GM12878 (cell line): ENCODE data around the gene TBC1D2B. TPM values are rescaled to one million over a fixed set of nuclear protein-coding genes. Genes with fewer than 3 reads are reported as not detected.

Experiments used
- ATAC-seq: fragments of 200-7000 bp; cut with Tn5 transposase; 3 replicates; pipeline ENCODE4 v1.9.1; 2020; ENCODE audit warnings: mild to moderate bottlenecking, moderate library complexity
- BruUV-seq: library from RNA; stranded (reverse); fragments of 400-500 nt; replicated peaks from 2 replicates; lab custom pipeline; 2021; lab: Mats Ljungman, UMichigan
- CTCF ChIA-PET: fragments of 300-600 bp; sonication (Branson Sonifier 250); formaldehyde crosslinking; extraction: SDS; loops from one replicate; lab custom pipeline; 2021; ENCODE audit warnings: inconsistent platforms; lab: Yijun Ruan, JAX
- POLR2A ChIA-PET: fragments of 350-600 bp; formaldehyde crosslinking; extraction: SDS; loops from one replicate; lab custom pipeline; 2021; ENCODE audit warnings: inconsistent platforms; lab: Charles Lee
- RAD21 ChIA-PET: fragments of 300-600 bp; sonication (Branson Sonifier 250); formaldehyde crosslinking; loops from one replicate; lab custom pipeline; 2023; ENCODE audit warnings: antibody characterized with exemption; ENCODE audit not compliant: unreplicated experiment; lab: Charles Lee
- SMC1A ChIA-PET: fragments of 300-600 bp; sonication (Branson Sonifier 250); formaldehyde crosslinking; loops from one replicate; lab custom pipeline; 2023; ENCODE audit not compliant: unreplicated experiment, uncharacterized antibody; lab: Charles Lee
- DNase-seq: peaks from one replicate; pipeline ENCODE4 v3.0.0-alpha.2; 2011; ENCODE audit warnings: low read depth, low spot score
- FAIRE-seq: peaks from 3 replicates; lab custom pipeline; 2011; peaks lifted over from hg19 to GRCh38; lab: Jason Lieb, UNC
- H2AFZ ChIP-seq: 2 replicates; pipeline ENCODE4 v1.6.0; 2011; ENCODE audit warnings: low read depth, low read length, control low read depth; ENCODE audit not compliant: control insufficient read depth
- H3K27ac ChIP-seq: 2 replicates; pipeline ENCODE4 v1.5.1; 2011; ENCODE audit warnings: control low read depth; ENCODE audit not compliant: control insufficient read depth, insufficient read depth
- H3K27me3 ChIP-seq, 2 experiments: replicated peaks in 1 of 2; 2 replicates each; pipeline versions ENCODE4 v1.6.0 to v1.6.1; 2011; ENCODE audit warnings: low read length in 1 of 2; ENCODE audit not compliant: control insufficient read depth in 2 of 2, insufficient read depth in 2 of 2
- H3K36me3 ChIP-seq, 2 experiments: 2 replicates each; pipeline ENCODE4 v1.5.1; 2011; ENCODE audit warnings: low read length in 1 of 2; ENCODE audit not compliant: control insufficient read depth in 2 of 2, insufficient read depth in 2 of 2
- H3K4me1 ChIP-seq: 2 replicates; pipeline ENCODE4 v1.6.1; 2011; ENCODE audit warnings: mild to moderate bottlenecking, low read length, moderate library complexity, mixed read lengths; ENCODE audit not compliant: control insufficient read depth, insufficient read depth
- H3K4me2 ChIP-seq: 2 replicates; pipeline ENCODE4 v1.6.0; 2011; ENCODE audit warnings: control low read depth; ENCODE audit not compliant: control insufficient read depth, insufficient read depth
- H3K4me3 ChIP-seq: fragments of 200-600 bp; sonication (generic); 2 replicates; pipeline ENCODE4 v1.5.1; 2016
- H3K79me2 ChIP-seq: 2 replicates; pipeline ENCODE4 v1.6.0; 2011; ENCODE audit warnings: low read length; ENCODE audit not compliant: control insufficient read depth, insufficient read depth
- H3K9ac ChIP-seq: 2 replicates; pipeline ENCODE4 v1.8.0; 2011; ENCODE audit warnings: low read length, control low read depth, mixed read lengths; ENCODE audit not compliant: control insufficient read depth, insufficient read depth
- H3K9me3 ChIP-seq: replicated peaks from 3 replicates; pipeline ENCODE4 v1.5.1; 2011; ENCODE audit warnings: mild to moderate bottlenecking, low read length; ENCODE audit not compliant: control insufficient read depth, insufficient read depth
- H4K20me1 ChIP-seq: 2 replicates; pipeline ENCODE4 v1.6.0; 2011; ENCODE audit not compliant: control insufficient read depth, insufficient read depth
- CHD2 ChIP-seq: IDR thresholded peaks from 2 replicates; pipeline ENCODE4 v1.6.1; 2011; ENCODE audit warnings: low read depth, low read length, improper control_type of control experiment, borderline replicate concordance
- EGR1 ChIP-seq, 2 experiments: IDR thresholded peaks; 1 replicate in 1 of 2; 2 replicates in 1 of 2; pipeline ENCODE4 v1.6.1; 2011 to 2012; ENCODE audit warnings: low read depth in 2 of 2, low read length in 2 of 2, borderline replicate concordance in 1 of 2, mild to moderate bottlenecking in 1 of 2, moderate library complexity in 1 of 2
- ETV6 ChIP-seq, 2 experiments: fragments of 450-650 bp in 1 of 2; IDR thresholded peaks in 1 of 2; conservative IDR thresholded peaks in 1 of 2; 2 replicates each; pipeline ENCODE4 v1.6.1; 2014; ENCODE audit warnings: antibody characterized with exemption in 1 of 2, borderline replicate concordance in 1 of 2, low read depth in 1 of 2, mild to moderate bottlenecking in 1 of 2, moderate library complexity in 1 of 2
- HDAC2 ChIP-seq: fragments of 200-600 bp; sonication (generic); IDR thresholded peaks from 2 replicates; pipeline ENCODE4 v1.6.1; 2017
- LARP7 ChIP-seq: fragments of 450-650 bp; IDR thresholded peaks from 2 replicates; pipeline ENCODE4 v1.6.1; 2017; ENCODE audit warnings: mild to moderate bottlenecking
- MYB ChIP-seq: fragments of 150-350 bp; IDR thresholded peaks from 2 replicates; pipeline ENCODE4 v1.6.1; 2014; ENCODE audit warnings: mild to moderate bottlenecking, low read depth, low read length, borderline replicate concordance
- NFIC ChIP-seq: IDR thresholded peaks from 2 replicates; pipeline ENCODE4 v1.6.1; 2012; ENCODE audit warnings: low read depth, mild to moderate bottlenecking, inconsistent platforms, low read length, moderate library complexity
- NRF1 ChIP-seq: conservative IDR thresholded peaks from 2 replicates; pipeline ENCODE4 v1.6.1; 2011; ENCODE audit warnings: mild to moderate bottlenecking, low read depth, low read length, improper control_type of control experiment
- PAX5 ChIP-seq: IDR thresholded peaks from 2 replicates; pipeline ENCODE4 v1.6.1; 2011; ENCODE audit warnings: low read depth, low read length, borderline replicate concordance
- POLR2A ChIP-seq: IDR thresholded peaks from 2 replicates; pipeline ENCODE4 v1.6.1; 2011; ENCODE audit warnings: low read depth, mild to moderate bottlenecking, low read length
- POLR2AphosphoS2 ChIP-seq: IDR thresholded peaks from 2 replicates; pipeline ENCODE4 v1.6.1; 2011; ENCODE audit warnings: low read depth, mild to moderate bottlenecking, low read length, improper control_type of control experiment, moderate library complexity
- POLR2AphosphoS5 ChIP-seq: IDR thresholded peaks from 2 replicates; pipeline ENCODE4 v1.6.1; 2011; ENCODE audit warnings: mild to moderate bottlenecking, low read length, inconsistent platforms
- RAD21 ChIP-seq: IDR thresholded peaks from 2 replicates; pipeline ENCODE4 v1.6.1; 2011; ENCODE audit warnings: mild to moderate bottlenecking, low read depth, low read length, moderate library complexity; ENCODE audit not compliant: insufficient read depth
- RBBP5 ChIP-seq: fragments of 200-600 bp; sonication (generic); conservative IDR thresholded peaks from 2 replicates; pipeline ENCODE4 v1.6.1; 2016
- RUNX3 ChIP-seq: IDR thresholded peaks from 2 replicates; pipeline ENCODE4 v1.6.1; 2012; ENCODE audit warnings: low read length, inconsistent platforms
- SREBF2 ChIP-seq: IDR thresholded peaks from 2 replicates; pipeline ENCODE4 v1.6.1; 2012; ENCODE audit warnings: mild to moderate bottlenecking, low read length
- TCF3 ChIP-seq: IDR thresholded peaks from 2 replicates; pipeline ENCODE4 v1.6.1; 2012; ENCODE audit warnings: low read depth, mild to moderate bottlenecking, low read length, borderline replicate concordance; ENCODE audit not compliant: insufficient read depth
- YY1 ChIP-seq: IDR thresholded peaks from 2 replicates; pipeline ENCODE4 v1.6.1; 2011; ENCODE audit warnings: low read depth, mild to moderate bottlenecking, low read length
- WGBS: methylation state at CpG from one replicate; pipeline ENCODE4 v1.1.6; 2016; ENCODE audit warnings: low lambda C conversion rate; ENCODE audit not compliant: insufficient replicate concordance, insufficient coverage; ENCODE audit errors: missing lambda C conversion rate; 5-methylcytosine and 5-hydroxymethylcytosine counted together
- in situ Hi-C: fragments of 300-500 bp; cut with MboI; formaldehyde crosslinking; loops from 9 replicates; pipeline ENCODE4 v1.14.3; 2018; ENCODE audit warnings: mixed read lengths
- intact Hi-C: fragments of 100-400 bp; cut with micrococcal nuclease; formaldehyde crosslinking; loops from one replicate; pipeline ENCODE4 v1.14.2; 2022; ENCODE audit not compliant: unreplicated experiment
- polyA plus RNA-seq, 11 experiments: library from polyadenylated mRNA; depleted of rRNA in 4 of 11; unstranded in 6 of 11; stranded (reverse) in 5 of 11; fragments of >200 nt; fragmentation: Nextera tagmentation in 4 of 11; fragmentation: Illumina TruSeq in 1 of 11; extraction: Ambion mirVana in 4 of 11; extraction: Trizol in 1 of 11; gene quantifications; 1 replicate in 1 of 11; 2 replicates in 10 of 11; pipeline versions ENCODE4 v1.2.1 to v1.2.3, GENCODE V29; 2011 to 2016; ENCODE audit warnings: inconsistent platforms in 2 of 11, missing spikeins in 2 of 11, low read depth in 1 of 11
- total RNA-seq, 4 experiments: library from RNA; depleted of rRNA in 3 of 4; stranded (reverse); fragments of >200 nt in 3 of 4; fragmentation: Illumina TruSeq in 1 of 4; extraction: Trizol in 1 of 4; gene quantifications; 2 replicates each; pipeline versions ENCODE4 v1.2.1 to v1.2.3, GENCODE V29; 2013 to 2021
- TF ChIP-seq, protein P1 (sequence below), 3 experiments: IDR thresholded peaks in 2 of 3; conservative IDR thresholded peaks in 1 of 3; 2 replicates each; pipeline ENCODE4 v1.5.1; 2011; ENCODE audit warnings: low read depth in 3 of 3, low read length in 3 of 3, mild to moderate bottlenecking in 3 of 3, control low read depth in 2 of 3, moderate library complexity in 2 of 3, inconsistent platforms in 1 of 3, mixed read lengths in 1 of 3; ENCODE audit not compliant: control insufficient read depth in 2 of 3, insufficient read depth in 1 of 3; ENCODE audit errors: extremely low read depth in 1 of 3

The TBC1D2B gene
- total and polyA plus RNA-seq, 10 of the 15 experiments (the other 5 are each of a cell fraction or from before 2014, with no cell fraction given) = 1.3 to 53.4 (median 19.4) TPM

DNA sequence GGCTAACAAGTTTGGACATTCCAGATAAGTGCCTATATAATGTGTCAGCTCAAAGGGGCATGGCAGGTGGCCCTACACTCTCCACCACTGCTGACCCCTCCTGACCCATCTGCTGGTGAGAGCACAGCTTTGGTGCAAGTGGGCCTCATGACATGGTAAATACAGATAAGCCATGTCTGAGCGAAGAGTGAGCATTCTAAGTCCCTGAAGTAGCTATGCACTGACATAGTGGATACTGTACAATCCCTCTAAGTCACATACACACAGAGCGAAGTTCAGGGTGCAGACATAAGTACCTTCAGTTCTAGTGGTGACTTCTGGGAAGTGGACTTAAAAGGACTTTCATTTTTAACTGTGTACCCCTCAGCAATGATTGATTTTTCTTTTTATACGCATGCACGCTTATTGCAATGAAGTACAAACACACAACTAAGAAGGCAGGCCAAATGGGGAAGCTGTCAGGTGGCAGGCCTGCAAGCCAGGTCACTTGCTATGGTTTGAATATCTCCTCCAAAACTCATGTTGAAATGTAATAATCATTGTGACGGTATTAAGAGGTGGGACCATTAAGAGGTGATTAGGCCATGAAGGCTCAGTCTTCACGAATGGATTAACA, 41.5 kb downstream of the TBC1D2B start:
- ATAC-seq (no peak), DNase-seq (no peak)
- RAD21 ChIA-PET = interaction anchor here (1.0 to 3.5 kb wide), 13 partner anchors 8 to 99 kb away, joined by 3 to 22 read pairs (median 14); no protein-coding TSS in a partner anchor
- Histone ChIP-seq H3K27me3 (no peaks in the 10 kb centered on the region), H3K4me3 (no peak overlapping the region), H3K79me2 (peaks cover 5% of the 10 kb centered on the region), H3K4me2 (no peak overlapping the region), H3K27ac (no peak overlapping the region), H3K4me1 (peaks cover 40% of the 10 kb centered on the region), H2AFZ (no peak overlapping the region), H4K20me1 (no peaks in the 10 kb centered on the region; the same call in 1 of the 2 replicates)
- over 99% methylated on average over 6 of the region's 6 CpGs for WGBS
- CTCF ChIA-PET = interaction anchor here (0.5 to 7.0 kb wide), 13 partner anchors 9 to 550 kb away, joined by 4 to 75 read pairs (median 11); no protein-coding TSS in a partner anchor
- intact Hi-C loops = loop anchor here (2.0 kb wide), 1 partner anchor 33 kb away; no protein-coding TSS in a partner anchor
- TF ChIP-seq NFIC = no peak
- TF ChIP-seq RUNX3 = no peak
- TF ChIP-seq POLR2AphosphoS2 = no peak
- no peak for TF ChIP-seq PAX5
- TF ChIP-seq RBBP5 = no peak
- TF ChIP-seq CHD2 = no peak
- no peak for TF ChIP-seq POLR2AphosphoS5
- TF ChIP-seq SREBF2 = no peak
- TF ChIP-seq HDAC2 = no peak
- no peak for TF ChIP-seq EGR1 (IDR thresholded peaks at IDR 0.05; ENCODE audit: borderline replicate concordance in 1 of 2, low read depth in 2 of 2, low read length in 2 of 2)
- TF ChIP-seq ETV6 (conservative IDR thresholded peaks at IDR 0.05 in 1 of 2, IDR thresholded peaks at IDR 0.05 in 1 of 2; ENCODE audit: borderline replicate concordance in 1 of 2, low read depth in 1 of 2) = no peak
- no peak for TF ChIP-seq MYB
- no peak for TF ChIP-seq NRF1
- no peak for TF ChIP-seq RAD21
- TF ChIP-seq LARP7 = no peak
- TF ChIP-seq YY1 = no peak
- TF ChIP-seq TCF3 = no peak
- TF ChIP-seq, protein P1, sequence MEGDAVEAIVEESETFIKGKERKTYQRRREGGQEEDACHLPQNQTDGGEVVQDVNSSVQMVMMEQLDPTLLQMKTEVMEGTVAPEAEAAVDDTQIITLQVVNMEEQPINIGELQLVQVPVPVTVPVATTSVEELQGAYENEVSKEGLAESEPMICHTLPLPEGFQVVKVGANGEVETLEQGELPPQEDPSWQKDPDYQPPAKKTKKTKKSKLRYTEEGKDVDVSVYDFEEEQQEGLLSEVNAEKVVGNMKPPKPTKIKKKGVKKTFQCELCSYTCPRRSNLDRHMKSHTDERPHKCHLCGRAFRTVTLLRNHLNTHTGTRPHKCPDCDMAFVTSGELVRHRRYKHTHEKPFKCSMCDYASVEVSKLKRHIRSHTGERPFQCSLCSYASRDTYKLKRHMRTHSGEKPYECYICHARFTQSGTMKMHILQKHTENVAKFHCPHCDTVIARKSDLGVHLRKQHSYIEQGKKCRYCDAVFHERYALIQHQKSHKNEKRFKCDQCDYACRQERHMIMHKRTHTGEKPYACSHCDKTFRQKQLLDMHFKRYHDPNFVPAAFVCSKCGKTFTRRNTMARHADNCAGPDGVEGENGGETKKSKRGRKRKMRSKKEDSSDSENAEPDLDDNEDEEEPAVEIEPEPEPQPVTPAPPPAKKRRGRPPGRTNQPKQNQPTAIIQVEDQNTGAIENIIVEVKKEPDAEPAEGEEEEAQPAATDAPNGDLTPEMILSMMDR (IDR thresholded peaks at IDR 0.05 in 2 of 3, conservative IDR thresholded peaks at IDR 0.05 in 1 of 3; ENCODE audit: control insufficient read depth in 2 of 3, extremely low read depth in 1 of 3, insufficient read depth in 1 of 3, low read depth in 3 of 3, low read length in 3 of 3) = no peak
- no peak for TF ChIP-seq POLR2A
- TF ChIP-seq, all 136 proteins: peak for 0
- ChIA-PET SMC1A (interaction anchor here (0.9 to 8.4 kb wide), 15 partner anchors 9 to 160 kb away, joined by 3 to 100 read pairs (median 9); no protein-coding TSS in a partner anchor), POLR2A (interaction anchor here (0.8 to 3.4 kb wide), 8 partner anchors 12 to 34 kb away, joined by 3 to 21 read pairs (median 5); no protein-coding TSS in a partner anchor)
- H3K36me3 ChIP-seq = peaks cover 5 to 7% of the 10 kb centered on the region in 2 experiments; a peak in 3 of 4 replicates
- no peak for FAIRE-seq
- H3K9ac ChIP-seq = no peak overlapping the region
- BruUV-seq = no TSS peak
- in situ Hi-C loops = no loop called here
- no peaks in the 10 kb centered on the region for H3K9me3 ChIP-seq
